Fibroblast of the aortic adventitia (primary cell): ENCODE measurements around the gene SOCS3. TPM values are rescaled to one million over a fixed set of nuclear protein-coding genes. Genes with fewer than 3 reads are reported as not detected.
A peak's percentile ranks its signal among the peaks of the same experiment; 100 is the strongest.

ENCODE experiments used
- DNase-seq: peaks from one replicate; pipeline ENCODE4 v3.0.0-alpha.2; 2010; ENCODE audit warnings: low read depth
- H3K4me3 ChIP-seq: 2 replicates; pipeline ENCODE4 v1.5.1; 2011; ENCODE audit warnings: low read depth, mild to moderate bottlenecking, control low read depth, low read length, moderate library complexity
- CTCF ChIP-seq: IDR thresholded peaks from 2 replicates; pipeline ENCODE4 v1.5.1; 2011; ENCODE audit warnings: mild to moderate bottlenecking, low read length, control low read depth, inconsistent platforms; ENCODE audit not compliant: insufficient read depth
- total RNA-seq: library from RNA; depleted of rRNA; stranded (reverse); fragments of >200 nt; gene quantifications from 2 replicates; pipeline ENCODE4 v1.2.3, GENCODE V29; 2012; ENCODE audit warnings: low replicate concordance

Gene SOCS3
- total RNA-seq, 1 donor, result 50.6 TPM

- H3K4me3 ChIP-seq, result no peak overlapping the region
- no peak for DNase-seq
- no peak for TF ChIP-seq CTCF
Observed at GRCh38 chr17:78345791-78346494, 13.9 kb downstream of the SOCS3 start.

GRCh38 chr17:78345172-78345571, 14.7 kb downstream of the SOCS3 start:
- TF ChIP-seq CTCF, result no peak
- DNase-seq, result no peak
- H3K4me3 ChIP-seq, result no peak overlapping the region

- TF ChIP-seq CTCF, result no peak
- no peak for DNase-seq
- H3K4me3 ChIP-seq, result no peak overlapping the region
Observed at GRCh38 chr17:78344666-78345065, 15.2 kb downstream of the SOCS3 start.

- H3K4me3 ChIP-seq, result no peak overlapping the region
- TF ChIP-seq CTCF, result no peak
Observed at GRCh38 chr17:78343543-78344201, 16.2 kb downstream of the SOCS3 start.

GRCh38 chr17:78343187-78343542, 16.7 kb downstream of the SOCS3 start:
- H3K4me3 ChIP-seq, result peak overlapping the region; percentile 41
- TF ChIP-seq CTCF, result no peak
- DNase-seq, result peak; percentile 93

More at GRCh38 chr17:78343543-78344201, 16.2 kb downstream of the SOCS3 start:
- no peak for DNase-seq

GRCh38 chr17:78342449-78343186, 17.3 kb downstream of the SOCS3 start:
- peak overlapping the region; percentile 49 for H3K4me3 ChIP-seq
- no peak for TF ChIP-seq CTCF
- peak; percentile 95 for DNase-seq
